Measurements from ENCODE around the gene DMRT1.

Gene DMRT1

DNA sequence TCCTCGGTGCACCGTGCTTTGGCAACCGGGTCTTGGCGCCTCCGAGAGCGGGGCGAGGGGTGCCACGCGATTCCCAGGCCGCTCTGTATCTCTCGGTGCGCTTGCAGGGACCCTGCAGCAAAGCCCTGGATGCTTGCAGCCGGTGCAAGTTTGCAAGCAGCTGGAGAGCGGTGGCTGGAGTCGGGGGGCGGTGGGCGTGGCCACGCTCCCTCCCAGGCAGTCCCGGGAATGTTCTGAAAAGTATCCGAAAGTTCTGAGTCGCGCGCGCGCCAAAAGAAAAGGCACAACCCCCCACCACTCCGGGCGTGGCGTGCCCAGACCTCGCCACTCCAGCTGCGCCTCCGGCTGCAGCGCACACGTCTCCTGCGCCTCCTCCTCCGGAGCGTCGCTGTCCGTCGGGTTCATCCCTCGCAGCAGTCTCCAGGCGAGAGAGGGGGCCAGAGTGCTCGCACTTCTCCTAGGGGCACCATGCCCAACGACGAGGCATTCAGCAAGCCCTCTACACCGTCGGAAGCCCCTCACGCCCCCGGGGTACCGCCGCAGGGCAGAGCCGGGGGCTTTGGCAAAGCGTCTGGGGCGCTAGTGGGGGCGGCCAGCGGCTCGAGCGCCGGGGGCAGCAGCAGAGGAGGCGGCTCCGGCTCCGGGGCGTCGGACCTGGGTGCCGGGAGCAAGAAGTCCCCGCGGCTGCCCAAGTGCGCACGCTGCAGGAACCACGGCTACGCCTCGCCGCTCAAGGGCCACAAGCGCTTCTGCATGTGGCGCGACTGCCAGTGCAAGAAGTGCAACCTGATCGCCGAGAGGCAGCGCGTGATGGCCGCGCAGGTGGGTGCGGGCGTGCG, at the start of gene DMRT1:
TSS of gene DMRT1 (plus strand) at position 327 of the 839 bp plus-strand sequence. CDS start at position 469, 142 bp downstream.
- peak; percentile 33 for DNase-seq

DNA sequence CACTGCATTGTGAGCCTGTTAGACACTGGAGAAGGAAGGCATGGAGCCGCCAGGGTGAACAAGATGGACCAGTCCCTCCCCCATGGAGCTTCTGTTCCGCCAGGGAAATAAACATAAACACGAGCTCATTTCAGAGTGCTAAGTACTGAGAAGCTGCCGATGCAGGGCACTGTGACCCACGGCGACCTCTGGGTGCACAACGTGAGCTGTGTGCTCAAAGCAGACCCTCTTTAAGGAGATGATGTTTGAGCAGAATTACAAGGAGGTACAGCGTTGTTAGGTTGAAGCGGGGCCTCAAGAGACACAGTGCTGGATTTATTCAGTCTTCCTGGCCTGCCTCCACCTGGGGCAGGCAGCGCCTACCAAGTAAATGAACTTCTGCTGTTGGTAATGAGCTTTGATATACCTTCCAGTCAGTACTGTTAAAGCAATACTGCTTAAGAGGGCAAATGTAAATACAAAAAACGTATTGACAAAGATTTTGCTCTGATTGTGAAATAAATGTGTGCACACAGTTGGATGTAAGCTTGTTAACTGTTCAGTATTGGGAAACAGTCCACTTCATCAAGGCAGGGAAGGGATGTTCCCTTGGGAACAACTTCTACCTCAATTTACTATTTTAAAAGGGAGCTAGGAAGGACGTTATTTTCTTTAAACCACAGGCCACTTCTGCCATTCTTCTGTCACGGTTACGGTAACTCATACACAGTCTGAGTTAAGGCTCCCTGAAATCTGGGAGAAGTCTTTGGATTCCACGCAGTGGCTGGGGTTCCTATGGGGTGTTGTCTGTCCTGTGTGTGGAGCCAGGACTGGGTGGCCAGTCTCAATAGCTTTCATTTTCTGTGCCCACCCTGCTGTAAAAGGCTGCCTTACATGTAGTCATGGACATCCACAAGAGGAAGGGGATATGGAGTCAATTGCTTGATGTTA, 48.9 kb upstream of the DMRT1 start:
- DNase-seq: no peak

DNA sequence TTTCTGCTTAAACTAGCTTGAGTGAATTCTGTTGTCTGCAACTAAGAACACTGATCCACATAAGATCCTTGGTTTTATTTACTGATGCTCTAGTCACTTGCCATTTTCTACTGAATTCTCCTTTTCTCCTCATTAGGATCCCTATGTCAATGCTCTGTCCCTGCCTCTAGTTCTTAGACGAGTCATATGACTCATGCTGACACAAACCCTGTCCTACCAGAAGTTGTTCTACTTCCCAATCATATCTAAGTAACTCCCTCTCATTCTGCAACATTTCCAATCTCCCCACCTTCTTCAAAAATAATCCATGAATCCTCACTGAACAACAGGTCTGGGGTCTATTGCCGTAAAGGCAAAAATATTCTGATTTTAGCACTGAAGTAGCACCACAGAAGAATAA, 47.1 kb upstream of the DMRT1 start:
- DNase-seq: no peak

DNA sequence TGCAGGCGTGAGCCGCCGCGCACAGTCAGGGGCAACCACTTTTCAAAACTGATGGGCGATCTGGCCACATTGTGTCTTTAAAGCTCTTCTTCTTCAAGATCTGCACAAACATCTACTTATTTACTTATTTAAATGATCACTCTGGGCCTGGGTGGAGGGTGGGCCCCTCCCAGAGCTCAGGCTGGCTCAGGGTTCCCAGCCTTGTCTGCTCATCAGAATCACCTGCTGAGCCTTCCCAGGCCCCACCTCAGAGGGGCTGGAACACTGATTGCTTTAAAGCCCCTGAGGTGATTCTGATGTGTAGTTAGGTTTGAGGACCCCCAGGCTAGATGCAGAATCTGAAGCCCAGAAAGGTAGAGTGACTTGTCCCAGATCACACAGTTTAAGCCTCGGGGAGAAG, 45.6 kb upstream of the DMRT1 start:
- no peak for DNase-seq

DNA sequence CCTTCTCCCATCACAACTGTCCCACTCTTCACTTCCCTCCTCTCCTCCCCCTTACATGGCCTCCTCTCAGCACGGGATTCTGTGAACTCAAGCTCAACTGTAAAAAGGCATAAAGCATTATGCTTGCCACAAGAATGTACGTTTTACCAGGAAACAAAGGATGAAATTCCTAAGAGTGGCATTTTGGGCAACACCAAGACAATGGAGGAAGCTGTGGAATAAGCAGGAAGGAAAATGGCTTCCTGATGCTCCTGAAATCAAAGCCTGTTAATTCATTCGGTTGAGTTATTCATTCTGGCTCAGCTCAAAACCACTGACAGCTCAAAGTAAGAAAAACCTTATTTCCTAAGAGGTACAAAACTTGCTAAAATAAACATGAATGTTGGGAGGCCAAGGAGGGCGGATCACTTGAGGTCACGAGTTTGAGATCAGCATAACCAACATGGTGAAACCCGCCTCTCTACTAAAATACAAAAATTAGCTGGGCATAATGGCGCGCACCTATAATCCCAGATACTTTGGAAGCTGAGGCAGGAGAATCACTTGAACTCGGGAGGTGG, 40.8 kb upstream of the DMRT1 start:
- DNase-seq: no peak

DNA sequence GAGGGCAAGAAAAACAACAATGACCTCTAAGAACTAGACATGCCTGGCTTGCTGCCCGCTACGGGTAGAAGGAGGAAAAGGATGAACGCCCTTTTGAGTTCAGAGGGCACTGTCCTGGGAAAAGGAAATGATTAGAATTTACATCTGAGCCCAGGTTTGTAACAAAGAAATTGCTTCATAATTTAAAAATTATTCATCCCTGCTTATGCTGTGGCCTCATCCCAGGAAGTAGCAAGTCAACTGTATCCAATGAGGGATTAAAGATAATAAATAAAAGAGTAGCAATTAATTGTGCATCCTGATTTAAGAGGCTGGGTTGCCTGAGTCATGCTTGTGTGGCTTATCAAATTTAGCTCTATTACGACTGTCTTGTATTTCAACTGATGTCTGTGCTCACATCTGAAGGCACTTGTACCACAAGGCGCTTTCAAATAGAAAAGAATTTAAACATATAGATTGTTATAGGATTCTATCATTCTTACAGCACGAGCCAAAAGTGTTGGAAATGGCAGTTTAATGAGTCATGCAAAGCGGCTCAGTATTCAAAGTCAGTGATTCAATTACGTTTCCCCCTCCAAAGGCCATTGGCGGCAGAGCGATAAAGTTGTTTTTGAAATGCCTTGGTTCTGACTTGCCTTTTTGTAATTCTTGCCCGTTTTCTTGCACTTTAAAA, 40.0 kb upstream of the DMRT1 start:
- DNase-seq: no peak

DNA sequence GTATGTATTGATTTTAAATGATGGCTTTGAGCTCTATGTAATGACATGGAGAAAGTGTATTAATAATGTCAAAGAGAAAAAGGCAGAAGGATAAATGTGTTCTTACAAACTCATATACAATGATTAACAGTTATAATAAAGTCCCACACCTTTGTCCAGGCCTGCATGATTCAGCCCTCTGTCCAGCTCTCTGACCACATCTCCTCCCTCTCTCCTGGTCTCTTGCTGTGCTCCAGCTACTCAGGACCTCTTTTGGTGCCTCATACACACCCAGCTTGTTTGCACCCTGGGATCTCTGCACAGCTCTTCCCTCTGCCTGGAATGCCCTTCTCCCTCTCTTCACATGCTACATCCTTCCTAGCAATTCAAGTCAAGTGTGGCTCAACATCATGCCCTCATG, 37.5 kb upstream of the DMRT1 start:
- no peak for DNase-seq

DNA sequence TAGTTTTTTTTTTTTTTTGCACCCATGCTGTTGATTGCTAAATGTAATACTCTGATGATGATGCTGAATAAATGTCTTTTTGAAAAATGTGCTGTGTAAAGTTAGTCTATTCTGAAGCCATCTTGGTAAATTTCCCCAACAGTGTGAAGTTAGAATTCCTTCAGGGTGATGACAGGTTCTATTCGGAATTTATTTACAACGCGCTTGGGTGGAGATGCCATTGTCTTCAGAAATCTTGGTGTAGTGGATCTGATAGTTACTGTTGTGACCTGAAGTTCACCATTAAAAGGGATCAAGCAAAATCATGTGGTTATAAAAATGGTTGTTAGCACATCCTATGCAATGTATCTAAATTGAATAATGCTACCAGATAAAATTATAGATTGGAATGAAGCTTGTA, 36.3 kb upstream of the DMRT1 start:
- no peak for DNase-seq

DNA sequence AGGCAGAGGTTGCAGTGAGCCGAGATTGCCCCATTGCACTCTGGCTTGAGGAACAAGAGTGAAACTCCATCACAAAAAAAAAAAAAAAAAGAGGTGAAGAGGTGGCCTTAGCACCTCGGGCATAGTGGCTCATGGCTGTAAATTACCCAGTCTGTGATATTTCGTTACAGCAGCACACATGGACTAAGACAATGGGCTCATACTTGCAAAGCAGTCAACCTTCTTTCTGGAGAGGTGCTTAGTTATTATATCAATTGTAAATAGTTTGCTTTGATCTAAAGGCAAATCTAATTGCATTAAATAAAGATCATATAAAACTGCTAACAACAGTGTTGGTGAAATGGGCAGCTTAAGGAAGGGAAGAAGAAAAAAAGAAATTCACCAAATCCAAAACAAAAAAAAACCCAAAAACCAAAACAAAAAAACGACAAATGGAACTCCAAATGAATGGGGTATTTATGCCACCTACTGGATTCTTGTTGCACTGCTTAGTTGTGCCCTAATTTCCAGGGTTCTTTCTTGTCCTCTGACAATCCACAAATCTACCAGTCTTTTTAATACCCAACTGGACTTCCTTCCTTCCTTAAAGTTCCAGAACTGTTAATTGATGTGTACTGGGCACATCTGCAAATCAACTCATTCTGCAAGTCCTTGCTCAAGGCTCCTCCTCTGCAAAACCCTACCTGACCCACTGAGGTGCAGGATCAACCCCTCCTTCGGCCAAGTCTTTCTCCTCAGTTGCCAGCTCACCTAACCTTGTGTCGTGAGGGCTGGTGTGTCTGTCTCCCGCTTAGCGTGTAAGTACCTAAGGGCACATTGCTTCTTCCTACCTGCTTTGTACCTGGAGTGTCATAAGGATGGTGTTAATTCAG, 35.0 kb upstream of the DMRT1 start:
- peak; percentile 4 for DNase-seq

DNA sequence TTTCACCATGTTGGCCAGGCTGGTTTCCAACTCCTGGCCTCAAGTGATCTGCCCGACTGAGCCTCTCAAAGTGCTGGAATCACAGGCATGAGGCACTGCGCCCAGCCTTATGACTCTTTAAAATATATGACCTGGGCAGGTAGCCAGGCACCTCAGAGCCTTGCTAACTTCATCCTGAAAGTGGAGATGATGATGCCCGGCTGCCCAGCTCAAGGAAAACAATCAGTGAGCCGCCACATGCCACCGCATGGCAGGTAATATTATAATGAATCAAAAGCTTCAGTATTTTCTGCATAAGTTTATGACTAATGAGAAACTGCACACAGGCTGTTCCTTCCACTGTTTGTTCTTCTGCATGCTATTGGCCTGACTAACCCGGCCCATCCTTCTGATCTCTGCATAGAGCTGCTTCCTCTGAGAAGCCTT, 30.4 kb upstream of the DMRT1 start:
- no peak for DNase-seq

DNA sequence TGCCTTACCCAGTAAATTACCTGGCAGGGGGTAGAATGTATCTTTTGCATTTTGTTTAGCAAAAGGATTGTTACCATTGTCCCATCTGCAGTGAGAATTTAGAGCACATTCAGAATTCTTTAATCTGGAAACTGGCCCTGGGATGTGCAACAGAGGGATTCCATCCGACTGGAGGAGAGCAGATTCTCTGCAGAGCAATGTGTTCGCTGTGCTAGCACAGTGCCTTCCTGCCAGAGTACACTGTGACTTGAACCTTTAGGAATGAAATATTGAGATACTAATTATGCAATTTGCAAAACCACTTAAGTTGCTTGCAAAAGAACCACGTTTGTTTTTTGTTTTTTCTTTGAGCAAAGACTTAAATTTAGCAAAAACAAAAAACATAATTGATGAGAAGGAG, 22.5 kb upstream of the DMRT1 start:
- DNase-seq: no peak

DNA sequence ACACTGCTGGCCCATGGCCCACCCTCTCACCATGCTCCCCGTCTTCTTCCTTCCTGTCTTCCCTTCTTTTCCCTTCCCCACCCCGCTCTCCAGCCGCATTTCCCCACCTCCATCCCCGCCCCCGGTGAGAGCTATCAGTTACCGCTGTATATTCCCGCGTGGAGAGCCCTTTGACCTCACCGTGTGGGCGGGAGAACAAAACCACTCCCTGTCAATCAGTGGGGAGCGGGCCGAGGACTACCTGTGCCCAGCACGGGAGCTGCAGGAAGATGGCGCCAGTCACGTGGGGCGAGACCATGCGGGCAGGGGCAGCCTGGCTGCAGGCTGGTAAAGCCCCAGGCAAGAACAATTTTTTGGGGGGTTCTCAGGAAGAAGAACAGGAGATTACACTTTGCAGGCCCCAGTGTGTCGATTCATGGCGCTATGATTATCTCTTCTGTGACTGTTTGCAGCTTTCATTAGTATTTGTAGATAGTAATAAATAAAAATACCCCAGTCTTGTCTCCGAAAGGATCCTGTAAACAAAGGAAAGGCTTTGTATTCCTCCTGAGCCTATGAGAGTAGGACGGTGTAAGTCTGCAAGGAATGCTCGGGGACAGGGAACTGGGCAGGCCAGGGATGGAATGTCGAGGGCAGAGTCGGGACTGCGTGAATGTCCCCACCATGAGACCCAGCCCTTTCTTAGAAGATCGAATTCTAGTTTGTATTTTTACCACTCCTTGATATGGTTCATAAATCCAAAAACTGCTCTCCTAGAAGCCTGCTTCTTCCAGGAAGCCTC, 14.8 kb upstream of the DMRT1 start:
- DNase-seq: no peak

DNA sequence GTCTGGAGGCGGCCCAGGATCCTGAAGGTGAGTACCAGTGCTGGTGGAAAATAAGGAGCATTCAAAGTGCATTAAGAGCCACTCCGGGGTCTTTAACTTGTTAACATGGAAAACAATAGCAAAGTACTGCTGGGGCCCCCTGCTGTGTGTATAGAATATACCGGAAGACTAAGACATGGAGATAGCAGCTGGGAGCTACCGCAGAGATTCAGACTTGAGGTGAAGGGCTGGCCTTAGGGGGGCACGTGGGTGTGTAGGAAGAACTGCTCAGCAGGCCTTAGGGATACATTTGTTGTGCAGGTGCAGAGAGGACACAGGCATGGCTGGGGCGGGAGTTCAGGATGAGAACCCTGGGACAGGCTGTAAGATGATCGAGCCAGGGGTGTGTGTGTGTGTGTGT, 1.2 kb upstream of the DMRT1 start:
- DNase-seq: no peak

DNA sequence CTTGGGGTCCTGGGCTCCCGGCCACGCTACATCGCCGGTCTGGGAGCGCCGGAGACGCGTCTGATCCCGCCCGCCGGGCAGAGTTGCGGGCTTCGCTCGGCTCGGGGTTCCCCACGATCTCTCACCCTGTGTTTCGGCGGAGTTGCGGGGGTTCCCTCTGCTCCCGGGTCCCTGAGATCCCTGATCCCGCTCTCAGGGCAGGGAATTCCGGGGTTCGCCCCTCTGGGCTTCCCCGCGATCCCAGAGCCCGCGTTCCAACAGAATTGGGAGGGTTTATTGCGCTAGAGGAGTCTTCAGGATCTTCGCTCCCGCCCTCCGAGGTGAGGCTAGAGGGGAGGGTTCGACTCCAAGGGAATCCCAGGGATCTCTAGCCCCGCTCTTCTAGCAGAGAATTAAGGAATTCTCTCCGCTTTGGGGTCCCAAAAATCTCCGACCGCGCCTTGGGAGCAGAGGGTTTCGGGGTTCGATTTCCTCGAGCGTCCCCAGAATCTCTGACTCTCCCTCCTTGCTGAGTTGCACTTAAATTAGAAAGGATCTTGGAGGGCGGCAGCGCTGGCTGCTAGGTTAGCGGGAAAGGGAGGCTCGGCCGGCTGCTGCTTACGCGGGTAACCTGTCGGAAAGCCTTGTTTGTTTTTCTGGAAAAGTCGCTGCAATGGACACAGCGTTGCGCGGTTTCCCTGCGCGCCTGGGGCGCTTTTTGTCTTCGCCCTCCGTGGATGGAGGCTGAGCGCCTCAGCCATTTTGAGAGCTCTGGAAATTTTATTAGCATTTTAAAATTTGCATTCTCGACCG, 1.3 kb downstream of the DMRT1 start:
- no peak for DNase-seq

DNA sequence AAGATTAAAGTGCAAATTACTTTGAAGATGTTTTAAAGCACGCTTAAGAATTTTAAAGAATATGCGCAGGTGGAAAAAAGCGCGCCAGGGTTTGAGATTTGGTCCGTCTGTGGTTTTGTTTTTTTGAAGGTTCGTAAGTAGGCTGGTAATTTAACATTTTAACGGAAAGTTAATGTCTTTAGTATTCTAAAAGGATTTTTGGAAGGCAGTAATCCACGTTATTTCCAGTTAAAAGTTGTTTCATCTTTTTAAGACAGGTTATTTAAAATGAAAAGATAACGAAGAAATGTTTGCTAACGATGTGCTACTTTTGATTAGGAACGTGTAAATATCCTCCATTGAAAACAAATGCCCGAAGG, 1.9 kb downstream of the DMRT1 start:
- no peak for DNase-seq

DNA sequence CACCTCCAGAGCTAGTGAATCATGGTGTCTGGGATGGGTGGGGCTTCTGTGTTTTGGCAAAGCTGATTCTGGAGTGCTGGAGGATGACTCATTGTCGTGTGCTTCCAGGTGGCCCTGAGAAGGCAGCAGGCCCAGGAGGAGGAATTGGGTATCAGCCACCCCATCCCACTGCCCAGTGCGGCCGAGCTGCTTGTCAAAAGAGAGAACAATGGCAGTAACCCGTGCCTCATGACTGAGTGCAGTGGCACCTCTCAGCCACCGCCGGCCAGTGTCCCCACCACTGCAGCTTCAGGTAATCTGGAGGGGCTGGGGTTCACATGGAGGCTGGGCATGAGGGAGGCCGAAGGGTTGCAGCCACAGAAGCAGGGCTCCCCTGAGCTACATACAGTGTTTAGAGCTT, 5.4 kb downstream of the DMRT1 start:
- DNase-seq: peak; percentile 3

DNA sequence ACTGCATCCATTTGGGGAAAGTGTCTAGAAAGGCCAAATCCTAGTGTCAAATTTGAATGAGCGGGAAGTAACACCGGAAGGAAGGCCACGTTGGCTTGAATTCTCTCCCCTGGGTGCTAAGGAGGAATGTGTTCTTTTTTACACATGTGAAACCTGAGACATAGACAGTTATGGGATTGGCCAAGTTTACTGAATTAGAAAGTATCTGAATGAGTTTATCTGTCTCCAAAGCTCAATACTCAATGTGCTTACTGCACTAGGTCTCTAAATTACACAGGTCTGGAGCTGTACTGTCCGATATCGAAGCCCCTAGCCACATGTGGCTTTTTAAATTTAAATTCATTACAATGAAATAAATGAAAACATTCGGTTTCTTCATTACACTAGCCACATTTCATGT, 6.0 kb downstream of the DMRT1 start:
- no peak for DNase-seq

DNA sequence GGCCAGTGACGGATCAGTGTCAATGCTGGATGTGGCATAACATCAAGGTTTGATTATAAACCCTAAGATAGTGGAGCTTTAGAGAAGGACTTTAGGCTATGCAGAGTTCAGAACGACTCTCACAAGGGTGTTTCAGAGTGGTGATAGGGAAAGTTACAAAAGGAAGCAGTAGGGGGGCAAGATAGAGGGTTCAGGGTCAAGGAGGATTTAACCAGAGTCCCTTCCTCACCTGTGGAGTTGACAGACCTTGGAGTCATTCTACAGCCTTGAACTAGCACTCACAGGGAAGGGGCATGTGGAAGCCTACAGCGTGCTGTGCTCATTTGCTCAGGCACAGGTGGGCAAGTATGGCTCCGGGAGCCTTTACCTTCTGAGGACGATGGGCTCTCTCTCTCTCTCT, 7.9 kb downstream of the DMRT1 start:
- DNase-seq: no peak

DNA sequence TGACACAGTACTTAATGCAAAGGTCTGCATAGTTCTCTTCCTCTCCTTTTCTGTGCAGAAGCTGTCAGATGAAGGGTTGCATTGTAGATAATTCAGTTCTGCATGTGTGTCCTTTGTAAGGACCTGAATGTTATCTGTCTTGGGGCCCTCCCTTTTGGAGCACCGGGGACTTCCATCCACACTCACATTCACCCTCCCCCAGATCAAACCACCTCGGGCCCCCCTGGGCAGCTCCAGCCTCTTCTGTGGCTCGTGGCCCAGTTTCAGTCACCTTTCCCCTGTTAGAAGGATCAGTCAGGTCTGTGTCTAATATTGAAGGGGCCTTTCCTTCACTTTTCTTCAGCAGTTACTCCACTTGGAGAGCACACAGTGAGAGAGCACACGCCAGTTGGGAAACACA, 11.0 kb downstream of the DMRT1 start:
- DNase-seq: no peak

DNA sequence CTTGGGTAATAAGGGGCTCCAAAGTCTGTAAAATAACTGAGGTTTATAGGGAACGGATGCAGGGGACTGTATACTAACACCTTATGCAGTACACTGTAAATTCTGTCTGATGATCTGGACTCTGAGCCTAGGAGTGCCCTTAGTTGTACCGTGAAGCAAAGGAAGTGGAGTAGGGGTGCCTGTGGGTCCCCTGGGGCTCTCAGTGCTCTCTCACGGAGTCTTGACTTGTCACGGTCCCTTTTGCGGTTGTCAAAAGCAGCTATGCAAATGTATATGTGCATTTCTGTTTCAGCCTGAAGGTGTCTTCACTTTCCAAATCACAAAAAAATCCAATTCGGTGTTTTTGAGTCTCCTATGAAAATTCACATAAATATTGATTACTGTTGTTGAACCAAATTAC, 17.8 kb downstream of the DMRT1 start:
- DNase-seq: no peak

DNA sequence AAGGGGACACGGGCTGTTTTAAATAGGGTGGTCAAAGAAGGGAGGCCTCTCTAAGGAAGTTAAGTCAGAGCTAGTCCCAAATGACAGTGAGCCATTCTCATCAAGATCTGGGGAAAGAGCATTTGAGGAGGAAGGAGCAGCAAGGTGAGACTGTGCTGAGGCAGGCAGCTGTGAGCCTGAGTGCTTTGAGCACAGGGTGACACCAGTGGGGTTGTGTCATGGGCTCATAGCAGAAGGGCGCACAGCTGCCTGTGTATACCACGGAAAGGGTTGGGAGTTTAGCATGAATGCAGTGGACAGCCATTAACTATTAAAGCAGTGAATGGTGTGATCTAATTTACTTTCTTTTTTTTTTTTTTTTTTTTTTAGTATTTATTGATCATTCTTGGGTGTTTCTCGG, 19.2 kb downstream of the DMRT1 start:
- DNase-seq: no peak
